IMR-90 (cell line): ENCODE results near the gene EGF. TPM values are rescaled to one million over a fixed set of nuclear protein-coding genes. Genes with fewer than 3 reads are reported as not detected.

Source experiments
- ATAC-seq: fragments of 200-7000 bp; cut with Tn5 transposase; 2 replicates; pipeline ENCODE4 v1.9.1; 2020; ENCODE audit warnings: low read depth, mild to moderate bottlenecking, moderate library complexity
- BruUV-seq: library from RNA; stranded (reverse); fragments of 400-500 nt; replicated peaks from 2 replicates; lab custom pipeline; 2021; lab: Mats Ljungman, UMichigan
- CTCF ChIA-PET: fragments of 300-600 bp; formaldehyde crosslinking; extraction: SDS; loops from one replicate; lab custom pipeline; 2021; ENCODE audit warnings: antibody characterized with exemption; lab: Yijun Ruan, JAX
- POLR2A ChIA-PET: fragments of 300-600 bp; sonication (Branson Sonifier 250); formaldehyde crosslinking; loops from one replicate; lab custom pipeline; 2022; ENCODE audit warnings: antibody characterized with exemption; ENCODE audit not compliant: unreplicated experiment; lab: Charles Lee
- DNase-seq: peaks from one replicate; pipeline ENCODE4 v3.0.0; 2013
- H2AFZ ChIP-seq: replicated peaks from 2 replicates; pipeline ENCODE3; 2013; ENCODE audit warnings: low read length, mild to moderate bottlenecking; ENCODE audit not compliant: poor library complexity
- H2AK5ac ChIP-seq: 2 replicates; pipeline ENCODE4 v1.6.1; 2013; ENCODE audit warnings: low read depth, low read length, inconsistent platforms
- H2AK9ac ChIP-seq: replicated peaks from 2 replicates; pipeline ENCODE3; 2013; ENCODE audit warnings: mild to moderate bottlenecking, low read depth, low read length, moderate library complexity; ENCODE audit not compliant: poor library complexity
- H2BK120ac ChIP-seq: 2 replicates; pipeline ENCODE4 v1.6.1; 2013; ENCODE audit warnings: low read depth, low read length, inconsistent platforms
- H2BK15ac ChIP-seq: 3 replicates; pipeline ENCODE4 v1.6.1; 2013; ENCODE audit warnings: low read depth, low read length, inconsistent platforms
- H2BK20ac ChIP-seq: 2 replicates; pipeline ENCODE4 v1.6.1; 2013; ENCODE audit warnings: low read depth, mild to moderate bottlenecking, inconsistent platforms, low read length, moderate library complexity
- H2BK5ac ChIP-seq: 2 replicates; pipeline ENCODE4 v1.6.1; 2013; ENCODE audit warnings: mild to moderate bottlenecking, low read depth, low read length, inconsistent platforms; ENCODE audit not compliant: poor library complexity, severe bottlenecking
- H3K14ac ChIP-seq: replicated peaks from 2 replicates; pipeline ENCODE4 v1.6.1; 2013; ENCODE audit warnings: low read depth, low read length, inconsistent platforms
- H3K18ac ChIP-seq: 2 replicates; pipeline ENCODE4 v1.6.1; 2013; ENCODE audit warnings: low read depth, low read length, control low read depth
- H3K23ac ChIP-seq: 2 replicates; pipeline ENCODE4 v1.6.1; 2013; ENCODE audit warnings: low read depth, low read length, inconsistent platforms
- H3K27ac ChIP-seq: 2 replicates; pipeline ENCODE4 v1.5.1; 2013; ENCODE audit warnings: mild to moderate bottlenecking, control low read depth, low read length; ENCODE audit not compliant: insufficient read depth
- H3K27me3 ChIP-seq: 2 replicates; pipeline ENCODE4 v1.6.1; 2013; ENCODE audit warnings: low read length; ENCODE audit not compliant: control insufficient read depth, insufficient read depth
- H3K36me3 ChIP-seq: 2 replicates; pipeline ENCODE4 v1.6.1; 2013; ENCODE audit warnings: low read length, mixed read lengths; ENCODE audit not compliant: control insufficient read depth, insufficient read depth
- H3K4ac ChIP-seq: 2 replicates; pipeline ENCODE4 v1.6.1; 2013; ENCODE audit warnings: low read depth, low read length, inconsistent platforms
- H3K4me1 ChIP-seq: 2 replicates; pipeline ENCODE4 v1.6.1; 2013; ENCODE audit warnings: low read length, mixed read lengths; ENCODE audit not compliant: control insufficient read depth, insufficient read depth
- H3K4me2 ChIP-seq: 2 replicates; pipeline ENCODE4 v1.6.1; 2013; ENCODE audit warnings: low read depth, mild to moderate bottlenecking, control low read depth, low read length, moderate library complexity
- H3K4me3 ChIP-seq: 2 replicates; pipeline ENCODE4 v1.5.1; 2013; ENCODE audit warnings: low read depth, mild to moderate bottlenecking, control low read depth, low read length, moderate library complexity; ENCODE audit not compliant: insufficient read depth
- H3K56ac ChIP-seq: 2 replicates; pipeline ENCODE4 v1.6.1; 2013; ENCODE audit warnings: low read length, inconsistent platforms; ENCODE audit not compliant: insufficient read depth; ENCODE audit errors: extremely low read depth
- H3K79me1 ChIP-seq, 2 experiments: 2 replicates each; pipeline ENCODE4 v1.6.1; 2013; ENCODE audit warnings: low read length in 2 of 2, inconsistent platforms in 1 of 2, low read depth in 1 of 2
- H3K9ac ChIP-seq: 2 replicates; pipeline ENCODE4 v1.6.1; 2013; ENCODE audit warnings: low read depth, low read length, control low read depth
- H3K9me1 ChIP-seq: 2 replicates; pipeline ENCODE4 v1.6.1; 2013; ENCODE audit warnings: low read length, inconsistent platforms; ENCODE audit not compliant: insufficient read depth
- H3K9me3 ChIP-seq: 2 replicates; pipeline ENCODE4 v1.6.1; 2013; ENCODE audit warnings: low read length; ENCODE audit not compliant: control insufficient read depth, insufficient read depth
- H4K20me1 ChIP-seq: 2 replicates; pipeline ENCODE4 v1.6.1; 2013; ENCODE audit warnings: low read length, inconsistent platforms; ENCODE audit not compliant: insufficient read depth
- H4K5ac ChIP-seq: 2 replicates; pipeline ENCODE4 v1.6.1; 2013; ENCODE audit warnings: mild to moderate bottlenecking, low read depth, low read length, control low read depth
- H4K8ac ChIP-seq, 2 experiments: 2 replicates each; pipeline ENCODE4 v1.6.1; 2013; ENCODE audit warnings: low read depth in 2 of 2, low read length in 2 of 2, control low read depth in 1 of 2, inconsistent platforms in 1 of 2
- H4K91ac ChIP-seq: 2 replicates; pipeline ENCODE4 v1.6.1; 2013; ENCODE audit warnings: low read depth, low read length, inconsistent platforms; ENCODE audit not compliant: insufficient read depth
- BHLHE40 ChIP-seq: fragments of 150-350 bp; IDR thresholded peaks from 2 replicates; pipeline ENCODE4 v1.6.1; 2016; ENCODE audit warnings: mild to moderate bottlenecking, low read depth, low read length
- CEBPB ChIP-seq: IDR thresholded peaks from 2 replicates; pipeline ENCODE4 v1.6.1; 2012; ENCODE audit warnings: low read depth, low read length, improper control_type of control experiment
- CHD1 ChIP-seq: IDR thresholded peaks from 2 replicates; pipeline ENCODE4 v1.6.1; 2012; ENCODE audit warnings: low read depth, low read length, improper control_type of control experiment
- FOS ChIP-seq: fragments of 150-350 bp; IDR thresholded peaks from 2 replicates; pipeline ENCODE4 v1.6.1; 2016; ENCODE audit warnings: low read depth, low read length
- MAFK ChIP-seq: IDR thresholded peaks from 2 replicates; pipeline ENCODE4 v1.6.1; 2012; ENCODE audit warnings: low read depth, low read length, improper control_type of control experiment
- MAZ ChIP-seq: IDR thresholded peaks from 2 replicates; pipeline ENCODE4 v1.6.1; 2012; ENCODE audit warnings: low read depth, mild to moderate bottlenecking, low read length, improper control_type of control experiment, moderate library complexity, borderline replicate concordance
- MXI1 ChIP-seq: IDR thresholded peaks from 2 replicates; pipeline ENCODE4 v1.6.1; 2012; ENCODE audit warnings: low read depth, mild to moderate bottlenecking, low read length, moderate library complexity, borderline replicate concordance
- NFE2L2 ChIP-seq: fragments of 150-350 bp; IDR thresholded peaks from 2 replicates; pipeline ENCODE4 v1.6.1; 2016; ENCODE audit warnings: low read depth, mild to moderate bottlenecking, low read length
- POLR2A ChIP-seq: IDR thresholded peaks from 2 replicates; pipeline ENCODE4 v1.6.1; 2012; ENCODE audit warnings: mild to moderate bottlenecking, low read depth, low read length
- RAD21 ChIP-seq: IDR thresholded peaks from 2 replicates; pipeline ENCODE4 v1.6.1; 2012; ENCODE audit warnings: low read length, improper control_type of control experiment
- RCOR1 ChIP-seq: IDR thresholded peaks from 2 replicates; pipeline ENCODE4 v1.6.1; 2012; ENCODE audit warnings: mild to moderate bottlenecking, low read length, improper control_type of control experiment; ENCODE audit not compliant: insufficient replicate concordance
- RFX5 ChIP-seq: IDR thresholded peaks from 2 replicates; pipeline ENCODE4 v1.8.0; 2012; ENCODE audit warnings: low read depth, mild to moderate bottlenecking, low read length, moderate library complexity
- SMC3 ChIP-seq: fragments of 150-350 bp; IDR thresholded peaks from 2 replicates; pipeline ENCODE4 v1.6.1; 2016; ENCODE audit warnings: low read depth, mild to moderate bottlenecking, antibody characterized with exemption, low read length, moderate library complexity
- WGBS, 2 experiments: methylation state at CpG; one replicate each; pipeline versions ENCODE4 v1.1.5 to v1.1.7; 2013; ENCODE audit warnings: missing lambda C conversion rate in 2 of 2; ENCODE audit not compliant: insufficient read length in 1 of 2; ENCODE audit errors: extremely low coverage in 2 of 2; 5-methylcytosine and 5-hydroxymethylcytosine counted together
- dilution Hi-C: fragments of 300-500 bp; cut with HindIII; formaldehyde crosslinking; loops from one replicate; pipeline ENCODE4 v1.14.3; 2018; ENCODE audit warnings: low sequenced_read_pairs; ENCODE audit not compliant: unreplicated experiment
- in situ Hi-C: fragments of 300-500 bp; cut with MboI; formaldehyde crosslinking; loops from 3 replicates; pipeline ENCODE4 v1.14.3; 2019; ENCODE audit warnings: low sequenced_read_pairs, inconsistent platforms, mixed read lengths
- intact Hi-C: fragments of 100-400 bp; cut with micrococcal nuclease; formaldehyde crosslinking; loops from 2 replicates; pipeline ENCODE4 v1.10.0; 2022
- polyA plus RNA-seq, 3 experiments: library from polyadenylated mRNA; depleted of rRNA; stranded (reverse); fragments of >200 nt; gene quantifications; 2 replicates each; pipeline ENCODE4 v1.2.3, GENCODE V29; 2012; ENCODE audit warnings: low replicate concordance in 1 of 3
- total RNA-seq: library from RNA; depleted of rRNA; stranded (reverse); fragments of >200 nt; gene quantifications from 2 replicates; pipeline ENCODE4 v1.2.3, GENCODE V29; 2012
- TF ChIP-seq, protein P1 (sequence below): fragments of 150-350 bp; IDR thresholded peaks from 2 replicates; pipeline ENCODE4 v1.6.1; 2017; ENCODE audit warnings: mild to moderate bottlenecking, antibody characterized with exemption, low read length, low read depth
- TF ChIP-seq, protein P2 (sequence below): fragments of 150-350 bp; IDR thresholded peaks from 2 replicates; pipeline ENCODE4 v1.6.1; 2016; ENCODE audit warnings: low read depth, mild to moderate bottlenecking, low read length, moderate library complexity, borderline replicate concordance
- TF ChIP-seq, protein P3 (sequence below): conservative IDR thresholded peaks from 2 replicates; pipeline ENCODE4 v1.5.1; 2012; ENCODE audit warnings: mild to moderate bottlenecking, low read depth, low read length, improper control_type of control experiment

EGF gene
- total and polyA plus RNA-seq, 2 of the 4 experiments (the other 2 are of a cell fraction), result 1.7 to 2.2 TPM

DNA sequence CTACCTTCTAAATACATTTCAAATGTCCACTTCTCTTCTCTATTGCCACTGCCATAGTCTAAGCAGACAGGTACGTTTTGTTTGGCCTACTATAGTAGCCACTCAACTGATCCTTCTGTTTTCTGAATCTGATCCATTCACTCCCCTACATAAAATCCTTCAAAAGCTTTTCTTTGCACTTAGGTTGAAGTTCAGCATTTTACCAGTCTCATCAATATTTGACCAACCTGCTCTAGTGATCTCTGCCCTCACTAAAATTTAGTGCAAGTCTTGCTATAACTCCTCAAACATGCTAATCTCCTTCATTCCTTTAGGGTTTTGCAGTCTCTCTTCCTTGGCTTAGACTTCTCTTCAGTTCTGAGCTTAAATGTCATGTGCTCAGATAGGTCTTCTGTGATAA lies 33.4 kb downstream of the EGF start:
- H2BK5ac ChIP-seq, result no peak overlapping the region
- dilution Hi-C loops, result no loop called here
- no peak overlapping the region for H4K91ac ChIP-seq
- no peaks in the 10 kb centered on the region for H3K36me3 ChIP-seq
- H3K4me1 ChIP-seq, result no peaks in the 10 kb centered on the region
- H4K20me1 ChIP-seq, result no peaks in the 10 kb centered on the region
- H3K9me1 ChIP-seq, result no peaks in the 10 kb centered on the region
- ChIA-PET CTCF (no interaction called here), POLR2A (no interaction called here)
- no peak overlapping the region for H3K4me2 ChIP-seq
- no peak overlapping the region for H4K8ac ChIP-seq
- no peak overlapping the region for H3K56ac ChIP-seq
- no peak overlapping the region for H3K27ac ChIP-seq
- WGBS, 2 experiments, result 20% methylated on average over 1 of the region's 1 CpG; no CpG with 5 or more reads in 1 of the 2 experiments
- no peak overlapping the region for H3K23ac ChIP-seq
- no peak overlapping the region for H3K4me3 ChIP-seq
- H3K18ac ChIP-seq, result no peak overlapping the region
- intact Hi-C loops, result no loop called here
- TF ChIP-seq FOS (no peak), POLR2A (no peak), CHD1 (no peak), RFX5 (no peak), RAD21 (no peak), MAZ (no peak), RCOR1 (no peak), CEBPB (no peak), MXI1 (no peak), SMC3 (no peak), BHLHE40 (no peak), MAFK (no peak), NFE2L2 (no peak)
- TF ChIP-seq, protein P1, sequence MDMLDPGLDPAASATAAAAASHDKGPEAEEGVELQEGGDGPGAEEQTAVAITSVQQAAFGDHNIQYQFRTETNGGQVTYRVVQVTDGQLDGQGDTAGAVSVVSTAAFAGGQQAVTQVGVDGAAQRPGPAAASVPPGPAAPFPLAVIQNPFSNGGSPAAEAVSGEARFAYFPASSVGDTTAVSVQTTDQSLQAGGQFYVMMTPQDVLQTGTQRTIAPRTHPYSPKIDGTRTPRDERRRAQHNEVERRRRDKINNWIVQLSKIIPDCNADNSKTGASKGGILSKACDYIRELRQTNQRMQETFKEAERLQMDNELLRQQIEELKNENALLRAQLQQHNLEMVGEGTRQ, result no peak
- TF ChIP-seq, protein P2, sequence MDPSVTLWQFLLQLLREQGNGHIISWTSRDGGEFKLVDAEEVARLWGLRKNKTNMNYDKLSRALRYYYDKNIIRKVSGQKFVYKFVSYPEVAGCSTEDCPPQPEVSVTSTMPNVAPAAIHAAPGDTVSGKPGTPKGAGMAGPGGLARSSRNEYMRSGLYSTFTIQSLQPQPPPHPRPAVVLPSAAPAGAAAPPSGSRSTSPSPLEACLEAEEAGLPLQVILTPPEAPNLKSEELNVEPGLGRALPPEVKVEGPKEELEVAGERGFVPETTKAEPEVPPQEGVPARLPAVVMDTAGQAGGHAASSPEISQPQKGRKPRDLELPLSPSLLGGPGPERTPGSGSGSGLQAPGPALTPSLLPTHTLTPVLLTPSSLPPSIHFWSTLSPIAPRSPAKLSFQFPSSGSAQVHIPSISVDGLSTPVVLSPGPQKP, result no peak
- TF ChIP-seq, protein P3, sequence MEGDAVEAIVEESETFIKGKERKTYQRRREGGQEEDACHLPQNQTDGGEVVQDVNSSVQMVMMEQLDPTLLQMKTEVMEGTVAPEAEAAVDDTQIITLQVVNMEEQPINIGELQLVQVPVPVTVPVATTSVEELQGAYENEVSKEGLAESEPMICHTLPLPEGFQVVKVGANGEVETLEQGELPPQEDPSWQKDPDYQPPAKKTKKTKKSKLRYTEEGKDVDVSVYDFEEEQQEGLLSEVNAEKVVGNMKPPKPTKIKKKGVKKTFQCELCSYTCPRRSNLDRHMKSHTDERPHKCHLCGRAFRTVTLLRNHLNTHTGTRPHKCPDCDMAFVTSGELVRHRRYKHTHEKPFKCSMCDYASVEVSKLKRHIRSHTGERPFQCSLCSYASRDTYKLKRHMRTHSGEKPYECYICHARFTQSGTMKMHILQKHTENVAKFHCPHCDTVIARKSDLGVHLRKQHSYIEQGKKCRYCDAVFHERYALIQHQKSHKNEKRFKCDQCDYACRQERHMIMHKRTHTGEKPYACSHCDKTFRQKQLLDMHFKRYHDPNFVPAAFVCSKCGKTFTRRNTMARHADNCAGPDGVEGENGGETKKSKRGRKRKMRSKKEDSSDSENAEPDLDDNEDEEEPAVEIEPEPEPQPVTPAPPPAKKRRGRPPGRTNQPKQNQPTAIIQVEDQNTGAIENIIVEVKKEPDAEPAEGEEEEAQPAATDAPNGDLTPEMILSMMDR, result no peak
- no peaks in the 10 kb centered on the region for H3K9me3 ChIP-seq
- no peak overlapping the region for H3K4ac ChIP-seq
- H3K14ac ChIP-seq, result no peak overlapping the region
- H3K27me3 ChIP-seq, result no peaks in the 10 kb centered on the region; the same call in 1 of the 2 replicates
- ATAC-seq (no peak), DNase-seq (no peak)
- BruUV-seq, result no TSS peak
- H2AFZ ChIP-seq, result no peak overlapping the region
- in situ Hi-C loops, result no loop called here
- no peak overlapping the region for H3K9ac ChIP-seq
- H2AK5ac ChIP-seq, result no peak overlapping the region
- H2BK20ac ChIP-seq, result no peak overlapping the region
- H4K5ac ChIP-seq, result no peak overlapping the region
- H2BK120ac ChIP-seq, result no peak overlapping the region
- H2BK15ac ChIP-seq, result no peak overlapping the region
- no peak overlapping the region for H2AK9ac ChIP-seq
- H3K79me1 ChIP-seq, result no peaks in the 10 kb centered on the region
